AG04450 (cell line): Measurements from ENCODE around the gene DHX57. TPM values are rescaled to one million over a fixed set of nuclear protein-coding genes. Genes with fewer than 3 reads are reported as not detected.
A peak's percentile ranks its signal among the peaks of the same experiment; 100 is the strongest.

Source experiments
- CTCF ChIA-PET: fragments of 300-600, 350-600 bp; formaldehyde crosslinking; extraction: SDS; loops from one replicate; lab custom pipeline; 2022; ENCODE audit warnings: antibody characterized with exemption, inconsistent platforms; lab: Charles Lee
- POLR2A ChIA-PET: fragments of 350-600 bp; formaldehyde crosslinking; extraction: SDS; loops from one replicate; lab custom pipeline; 2021; ENCODE audit warnings: antibody characterized with exemption, inconsistent platforms; lab: Yijun Ruan, JAX
- DNase-seq: peaks from one replicate; pipeline ENCODE4 v3.0.0-alpha.2; 2011; ENCODE audit warnings: low read depth, low spot score
- H3K27ac ChIP-seq: one replicate; pipeline ENCODE4 v1.5.1; 2012; ENCODE audit warnings: low read depth, low read length, control low read depth
- H3K27me3 ChIP-seq: one replicate; pipeline ENCODE4 v1.6.0; 2012; ENCODE audit warnings: low read length; ENCODE audit not compliant: control insufficient read depth, insufficient read depth
- H3K4me3 ChIP-seq: 2 replicates; pipeline ENCODE4 v1.5.1; 2011; ENCODE audit warnings: mild to moderate bottlenecking, low read depth, low read length, control low read depth
- H3K9me3 ChIP-seq: 2 replicates; pipeline ENCODE4 v1.5.1; 2012; ENCODE audit warnings: low read length; ENCODE audit not compliant: control insufficient read depth, insufficient read depth
- CTCF ChIP-seq: IDR thresholded peaks from 2 replicates; pipeline ENCODE4 v1.5.1; 2011; ENCODE audit warnings: low read depth, low read length, control low read depth, inconsistent platforms
- polyA plus RNA-seq: library from polyadenylated mRNA; depleted of rRNA; stranded (reverse); fragments of >200 nt; gene quantifications from 2 replicates; pipeline ENCODE4 v1.2.3, GENCODE V29; 2011

Gene DHX57
- polyA plus RNA-seq, 1 experiment = 23.3 TPM

GRCh38 chr2:38887902-38888554 lies 12.3 kb upstream of the DHX57 start:
- ChIA-PET POLR2A (no interaction called here), CTCF (no interaction called here)
- no peak overlapping the region for H3K4me3 ChIP-seq
- no peaks in the 10 kb centered on the region for H3K9me3 ChIP-seq
- H3K27me3 ChIP-seq = no peaks in the 10 kb centered on the region
- no peak overlapping the region for H3K27ac ChIP-seq
- TF ChIP-seq CTCF = no peak
- DNase-seq = no peak

GRCh38 chr2:38887347-38887746 lies 11.6 kb upstream of the DHX57 start:
- Histone ChIP-seq H3K27me3 (no peaks in the 10 kb centered on the region), H3K4me3 (no peak overlapping the region), H3K27ac (no peak overlapping the region), H3K9me3 (no peaks in the 10 kb centered on the region)
- no peak for TF ChIP-seq CTCF
- DNase-seq = no peak
- ChIA-PET POLR2A (no interaction called here), CTCF (no interaction called here)

GRCh38 chr2:38886063-38886462 lies 10.3 kb upstream of the DHX57 start:
- Histone ChIP-seq H3K9me3 (no peaks in the 10 kb centered on the region), H3K4me3 (no peak overlapping the region), H3K27ac (no peak overlapping the region), H3K27me3 (no peaks in the 10 kb centered on the region)
- no peak for DNase-seq
- POLR2A ChIA-PET = no interaction called here
- CTCF ChIA-PET = interaction anchor here (0.5 kb wide), 1 partner anchor 321 kb away, joined by 3 read pairs; no protein-coding TSS in a partner anchor
- no peak for TF ChIP-seq CTCF

- H3K4me3 ChIP-seq = peak overlapping the region; percentile 99
- H3K27me3 ChIP-seq = no peaks in the 10 kb centered on the region
- ChIA-PET POLR2A (interaction anchor here (1.4 to 1.6 kb wide), 2 partner anchors 71 to 125 kb away, joined by 6 read pairs; partner anchors contain the start of gene SRSF7), CTCF (interaction anchor here (1.2 to 1.3 kb wide), 3 partner anchors 42 to 353 kb away, joined by 3 to 4 read pairs (median 4); no protein-coding TSS in a partner anchor)
- no peak for DNase-seq
- H3K9me3 ChIP-seq = no peaks in the 10 kb centered on the region; the same call in 1 of the 2 replicates
- no peak for TF ChIP-seq CTCF
- no peak overlapping the region for H3K27ac ChIP-seq
These were observed 673 bp upstream of the DHX57 start for GRCh38 chr2:38876407-38876806.

- no peak for TF ChIP-seq CTCF
- Histone ChIP-seq H3K4me3 (peak overlapping the region; percentile 99), H3K9me3 (no peaks in the 10 kb centered on the region; the same call in 1 of the 2 replicates), H3K27me3 (no peaks in the 10 kb centered on the region), H3K27ac (peak overlapping the region; percentile 24)
- ChIA-PET POLR2A (interaction anchor here (1.4 to 1.6 kb wide), 2 partner anchors 72 to 124 kb away, joined by 6 read pairs; partner anchors contain the start of gene SRSF7), CTCF (interaction anchor here (0.6 kb wide), 1 partner anchor 60 kb away, joined by 11 read pairs; no protein-coding TSS in a partner anchor)
- no peak for DNase-seq
These were observed 533 bp downstream of the DHX57 start for GRCh38 chr2:38875227-38875575.
